WI38 (cell line): ENCODE data around the gene OR52E4.

ENCODE experiments used
- H3K4me3 ChIP-seq: 2 replicates; pipeline ENCODE4 v1.5.1; 2011; ENCODE audit warnings: low read depth, mild to moderate bottlenecking, control low read depth, low read length
- TF ChIP-seq, protein P1 (sequence below): IDR thresholded peaks from 2 replicates; pipeline ENCODE4 v1.5.1; 2012; ENCODE audit warnings: low read depth, mild to moderate bottlenecking, control low read depth, low read length

The OR52E4 gene

DNA sequence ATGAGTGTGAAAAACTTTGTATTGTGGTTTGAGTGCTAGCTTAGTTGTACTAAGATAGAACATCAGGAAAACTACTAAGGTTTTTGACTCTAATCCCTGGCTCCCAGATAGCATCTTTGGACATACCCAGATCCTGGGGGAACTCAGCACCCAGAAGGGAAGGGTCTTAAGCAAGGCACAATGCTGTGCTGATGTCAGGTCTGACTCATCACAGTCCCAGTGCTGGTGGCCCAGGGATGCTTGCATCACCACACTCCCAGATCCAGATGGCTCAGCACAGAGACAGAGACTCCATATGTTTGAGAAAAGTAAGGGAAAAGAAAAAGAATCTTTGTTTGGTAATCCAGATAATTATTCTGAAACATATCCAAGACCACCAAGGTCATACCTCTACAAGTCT lies 43.4 kb downstream of the OR52E4 start:
- H3K4me3 ChIP-seq, result no peak overlapping the region

DNA sequence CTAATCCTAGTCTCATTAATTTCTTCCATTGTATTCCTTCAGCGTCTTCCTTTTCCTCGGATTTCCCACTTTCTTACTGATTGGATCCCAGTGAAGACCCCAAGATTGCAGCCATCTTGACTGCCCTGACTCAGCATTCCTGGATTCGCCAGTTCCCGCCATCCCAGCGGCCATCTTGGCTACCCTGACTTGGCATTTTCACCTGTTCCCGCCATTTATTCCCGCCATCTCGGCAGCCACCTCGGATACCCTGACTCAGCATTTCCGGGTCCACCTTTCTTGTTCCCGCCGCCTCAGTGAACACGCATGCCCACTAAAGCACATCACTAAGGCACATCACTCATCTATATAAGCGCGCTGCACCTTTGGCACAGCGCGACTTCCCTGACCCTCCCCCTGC lies 47.8 kb downstream of the OR52E4 start:
- TF ChIP-seq, protein P1, sequence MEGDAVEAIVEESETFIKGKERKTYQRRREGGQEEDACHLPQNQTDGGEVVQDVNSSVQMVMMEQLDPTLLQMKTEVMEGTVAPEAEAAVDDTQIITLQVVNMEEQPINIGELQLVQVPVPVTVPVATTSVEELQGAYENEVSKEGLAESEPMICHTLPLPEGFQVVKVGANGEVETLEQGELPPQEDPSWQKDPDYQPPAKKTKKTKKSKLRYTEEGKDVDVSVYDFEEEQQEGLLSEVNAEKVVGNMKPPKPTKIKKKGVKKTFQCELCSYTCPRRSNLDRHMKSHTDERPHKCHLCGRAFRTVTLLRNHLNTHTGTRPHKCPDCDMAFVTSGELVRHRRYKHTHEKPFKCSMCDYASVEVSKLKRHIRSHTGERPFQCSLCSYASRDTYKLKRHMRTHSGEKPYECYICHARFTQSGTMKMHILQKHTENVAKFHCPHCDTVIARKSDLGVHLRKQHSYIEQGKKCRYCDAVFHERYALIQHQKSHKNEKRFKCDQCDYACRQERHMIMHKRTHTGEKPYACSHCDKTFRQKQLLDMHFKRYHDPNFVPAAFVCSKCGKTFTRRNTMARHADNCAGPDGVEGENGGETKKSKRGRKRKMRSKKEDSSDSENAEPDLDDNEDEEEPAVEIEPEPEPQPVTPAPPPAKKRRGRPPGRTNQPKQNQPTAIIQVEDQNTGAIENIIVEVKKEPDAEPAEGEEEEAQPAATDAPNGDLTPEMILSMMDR, result no peak
- H3K4me3 ChIP-seq, result no peak overlapping the region

More for the DNA sequence above, 43.4 kb downstream of the OR52E4 start:
- TF ChIP-seq, protein P1, result no peak

DNA sequence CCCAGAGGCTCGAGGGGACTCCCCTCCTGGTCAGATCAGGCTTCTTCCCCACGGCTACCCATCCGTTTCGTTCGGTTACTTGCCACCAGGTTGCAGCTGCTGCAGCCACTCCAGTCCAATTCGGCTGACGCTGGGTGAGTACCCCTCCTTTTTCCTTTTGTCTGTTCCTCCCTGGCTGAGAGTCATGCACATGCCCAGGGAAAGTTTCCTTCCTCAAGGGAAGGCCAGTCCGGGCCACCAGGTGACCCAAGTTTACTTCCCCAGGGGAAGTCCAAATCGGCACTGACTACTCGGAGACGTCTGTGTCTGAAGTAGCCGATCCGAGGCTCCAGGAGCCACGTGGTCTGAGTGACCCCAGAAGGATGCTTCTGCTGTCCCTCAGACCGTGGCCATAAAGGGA lies 48.4 kb downstream of the OR52E4 start:
- TF ChIP-seq, protein P1, result no peak
- no peak overlapping the region for H3K4me3 ChIP-seq

DNA sequence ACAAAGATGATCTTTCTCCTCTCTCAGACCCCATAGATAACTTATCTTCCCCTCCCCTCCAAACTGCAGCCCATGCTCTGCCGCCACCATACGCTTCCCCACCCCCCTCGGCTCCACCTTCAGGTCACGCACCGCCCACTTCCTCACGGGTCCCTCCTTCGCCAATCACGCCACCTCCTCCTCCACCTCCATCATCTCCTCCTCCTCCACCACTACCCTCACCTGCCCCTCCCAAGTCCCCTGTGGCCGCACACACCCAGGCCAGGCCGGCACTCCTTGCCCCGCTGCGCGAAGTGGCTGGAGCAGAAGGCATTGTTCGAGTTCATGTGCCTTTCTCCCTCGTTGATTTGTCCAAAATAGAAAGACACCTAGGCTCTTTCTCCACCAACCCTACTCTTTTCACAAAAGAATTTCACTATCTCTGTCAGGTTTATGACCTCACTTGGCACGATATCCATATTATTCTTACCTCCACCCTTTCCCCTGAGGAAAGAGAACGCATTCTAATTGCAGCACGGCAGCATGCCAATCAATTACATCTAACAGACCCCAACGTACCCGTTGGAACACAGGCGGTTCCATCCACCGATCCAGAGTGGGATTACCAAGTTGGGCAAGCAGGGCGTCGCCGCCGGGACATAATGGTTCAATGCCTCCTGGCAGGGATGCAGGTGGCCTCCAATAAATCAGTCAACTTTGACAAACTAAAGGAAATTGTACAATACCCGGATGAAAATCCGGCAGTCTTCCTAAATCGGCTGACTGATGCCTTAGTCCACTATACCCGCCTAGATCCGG lies 49.3 kb downstream of the OR52E4 start:
- TF ChIP-seq, protein P1, result no peak
- H3K4me3 ChIP-seq, result no peak overlapping the region

DNA sequence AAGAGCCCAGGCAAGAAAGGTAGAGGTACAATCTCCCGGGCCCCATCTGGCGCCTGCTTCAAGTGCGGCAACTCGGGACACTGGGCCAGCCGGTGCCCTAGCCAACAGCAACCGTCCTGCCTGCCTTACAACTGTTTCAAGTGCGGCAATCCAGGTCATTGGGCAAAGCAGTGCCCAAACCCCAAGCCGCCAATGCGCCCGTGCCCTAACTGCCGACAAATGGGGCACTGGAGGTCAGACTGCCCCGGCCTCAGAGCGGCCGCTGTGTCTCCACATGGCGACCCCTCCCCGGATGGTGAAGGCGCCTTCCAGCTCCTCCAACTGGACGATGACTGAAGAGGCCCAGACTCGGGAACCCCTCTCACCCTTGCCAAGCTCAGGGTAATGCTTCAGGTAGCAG lies 50.2 kb downstream of the OR52E4 start:
- H3K4me3 ChIP-seq, result no peak overlapping the region
- TF ChIP-seq, protein P1, result no peak

DNA sequence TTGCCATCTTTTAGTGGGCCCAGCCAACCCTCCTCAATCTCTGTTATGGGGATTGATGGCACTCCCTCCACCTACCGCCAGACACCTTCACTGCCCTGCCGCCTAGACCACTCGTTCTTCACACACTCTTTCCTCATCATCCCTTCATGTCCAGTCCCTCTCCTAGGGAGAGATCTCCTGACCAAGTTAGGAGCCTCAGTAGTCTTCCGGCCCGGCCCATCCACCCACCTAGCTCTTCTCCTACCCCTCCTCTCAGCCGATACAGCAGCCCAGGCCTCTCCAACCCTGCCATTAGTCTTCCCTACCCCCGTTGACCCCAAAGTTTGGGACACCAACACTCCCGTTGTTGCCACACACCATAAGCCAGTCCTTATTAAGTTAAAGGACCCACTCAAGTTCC lies 50.6 kb downstream of the OR52E4 start:
- TF ChIP-seq, protein P1, result no peak
- no peak overlapping the region for H3K4me3 ChIP-seq

DNA sequence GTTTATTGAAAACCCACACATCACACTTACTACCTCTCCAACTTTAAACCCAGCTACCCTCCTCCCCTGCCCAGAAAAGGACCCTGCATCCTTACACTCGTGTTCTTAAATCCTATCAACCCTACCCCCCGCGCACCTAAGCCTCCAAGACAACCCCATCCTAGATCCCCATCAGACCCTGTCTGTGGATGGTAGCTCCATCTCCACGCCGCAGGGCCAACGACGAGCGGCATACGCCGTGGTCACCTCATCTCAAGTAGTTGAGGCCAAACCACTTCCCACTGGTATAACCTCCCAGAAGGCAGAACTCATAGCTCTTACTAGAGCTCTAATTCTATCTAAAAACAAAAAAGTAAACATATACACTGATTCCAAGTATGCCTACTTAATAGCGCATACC lies 52.2 kb downstream of the OR52E4 start:
- TF ChIP-seq, protein P1, result no peak
- no peak overlapping the region for H3K4me3 ChIP-seq
